MM.1S (cell line): ENCODE measurements around the gene ZFAND6.

Experiments
- CTCF ChIP-seq: fragments of 300-600 bp; sonication (generic); IDR thresholded peaks from 2 replicates; pipeline ENCODE4 v1.5.1; 2016; ENCODE audit warnings: antibody characterized with exemption, low read length, mixed read lengths
- EZH2phosphoT487 ChIP-seq: fragments of 300-600 bp; sonication (generic); IDR thresholded peaks from 2 replicates; pipeline ENCODE4 v1.6.1; 2018; ENCODE audit warnings: antibody characterized with exemption, low read length

- TF ChIP-seq CTCF (no peak), EZH2phosphoT487 (no peak)
These were observed 99.8 kb downstream of the ZFAND6 start for GRCh38 chr15:80159301-80159700.
